ENCODE data around the gene IL18. TPM values are rescaled to one million over a fixed set of nuclear protein-coding genes. Genes with fewer than 3 reads are reported as not detected.
"Not testable (repeated sequence)": the region's sequence is repeated elsewhere in the genome, so short reads cannot be mapped to it uniquely, and the experiment has no call there.

IL18 gene
- polyA plus RNA-seq, 1 donor: 0.40 TPM

- DNase-seq (ENCODE audit: low read depth): no peak
Observed at GRCh38 chr11:112121981-112122615, 41.8 kb downstream of the IL18 start.

- no peak for DNase-seq (ENCODE audit: low read depth)
Observed at GRCh38 chr11:112118176-112118575, 45.7 kb downstream of the IL18 start.

GRCh38 chr11:112115386-112115785, 48.5 kb downstream of the IL18 start:
- DNase-seq (ENCODE audit: low read depth): no peak

- DNase-seq (ENCODE audit: low read depth): no peak
Observed at GRCh38 chr11:112114460-112114859, 49.4 kb downstream of the IL18 start.

- peak; percentile 13 for DNase-seq (ENCODE audit: low read depth)
Observed at GRCh38 chr11:112113539-112114457, 50.1 kb downstream of the IL18 start.

GRCh38 chr11:112106070-112106469, 57.8 kb downstream of the IL18 start:
- no peak for DNase-seq (ENCODE audit: low read depth)

- DNase-seq (ENCODE audit: low read depth): no peak
Observed at GRCh38 chr11:112103446-112103845, 60.4 kb downstream of the IL18 start.

GRCh38 chr11:112100462-112100861, 63.4 kb downstream of the IL18 start:
- no peak for DNase-seq (ENCODE audit: low read depth)

- DNase-seq (ENCODE audit: low read depth): no peak
Observed at GRCh38 chr11:112097734-112098528, 66.0 kb downstream of the IL18 start.

GRCh38 chr11:112096194-112096593, 67.7 kb downstream of the IL18 start:
- DNase-seq (ENCODE audit: low read depth): no peak

- DNase-seq (ENCODE audit: low read depth): not testable (repeated sequence)
Observed at GRCh38 chr11:112095302-112095701, 68.6 kb downstream of the IL18 start.

Other genes with a start within 250 kb of the IL18 start
- gene C11orf52, start 245.2 kb downstream of the IL18 start, polyA plus RNA-seq (ENCODE audit: insufficient read length): 3.1 TPM
- 19.6 TPM for gene DIXDC1, start 226.8 kb downstream of the IL18 start, polyA plus RNA-seq (ENCODE audit: insufficient read length)
- gene DLAT, start 138.7 kb downstream of the IL18 start, polyA plus RNA-seq (ENCODE audit: insufficient read length): 39.5 TPM
- 1.1 TPM for gene PIH1D2, start 90.1 kb downstream of the IL18 start, polyA plus RNA-seq (ENCODE audit: insufficient read length)
- 27.7 TPM for gene NKAPD1, start 89.8 kb downstream of the IL18 start, polyA plus RNA-seq (ENCODE audit: insufficient read length)
- 48.5 TPM for gene TIMM8B, start 77.3 kb downstream of the IL18 start, polyA plus RNA-seq (ENCODE audit: insufficient read length)
- 92.7 TPM for gene SDHD, start 77.2 kb downstream of the IL18 start, polyA plus RNA-seq (ENCODE audit: insufficient read length)
- 0.33 TPM for gene TEX12, start 3.3 kb upstream of the IL18 start, polyA plus RNA-seq (ENCODE audit: insufficient read length)
- 9.0 TPM for gene BCO2, start 11.4 kb upstream of the IL18 start, polyA plus RNA-seq (ENCODE audit: insufficient read length)
- gene PTS, start 62.3 kb upstream of the IL18 start, polyA plus RNA-seq (ENCODE audit: insufficient read length): 20.4 TPM
- not detected for gene PLET1, start 96.8 kb upstream of the IL18 start, polyA plus RNA-seq (ENCODE audit: insufficient read length)

Data from forelimb muscle (tissue), 1 donor.